AG04450 (cell line): ENCODE data around the gene CHST11. TPM values are rescaled to one million over a fixed set of nuclear protein-coding genes. Genes with fewer than 3 reads are reported as not detected.

ENCODE experiments used
- CTCF ChIA-PET: fragments of 300-600, 350-600 bp; formaldehyde crosslinking; extraction: SDS; loops from one replicate; lab custom pipeline; 2022; ENCODE audit warnings: antibody characterized with exemption, inconsistent platforms; lab: Charles Lee
- POLR2A ChIA-PET: fragments of 350-600 bp; formaldehyde crosslinking; extraction: SDS; loops from one replicate; lab custom pipeline; 2021; ENCODE audit warnings: antibody characterized with exemption, inconsistent platforms; lab: Yijun Ruan, JAX
- DNase-seq: peaks from one replicate; pipeline ENCODE4 v3.0.0-alpha.2; 2011; ENCODE audit warnings: low read depth, low spot score
- H3K27ac ChIP-seq: one replicate; pipeline ENCODE4 v1.5.1; 2012; ENCODE audit warnings: low read depth, low read length, control low read depth
- H3K27me3 ChIP-seq: one replicate; pipeline ENCODE4 v1.6.0; 2012; ENCODE audit warnings: low read length; ENCODE audit not compliant: control insufficient read depth, insufficient read depth
- H3K4me3 ChIP-seq: 2 replicates; pipeline ENCODE4 v1.5.1; 2011; ENCODE audit warnings: mild to moderate bottlenecking, low read depth, low read length, control low read depth
- H3K9me3 ChIP-seq: 2 replicates; pipeline ENCODE4 v1.5.1; 2012; ENCODE audit warnings: low read length; ENCODE audit not compliant: control insufficient read depth, insufficient read depth
- CTCF ChIP-seq: IDR thresholded peaks from 2 replicates; pipeline ENCODE4 v1.5.1; 2011; ENCODE audit warnings: low read depth, low read length, control low read depth, inconsistent platforms
- polyA plus RNA-seq: library from polyadenylated mRNA; depleted of rRNA; stranded (reverse); fragments of >200 nt; gene quantifications from 2 replicates; pipeline ENCODE4 v1.2.3, GENCODE V29; 2011

The CHST11 gene
- polyA plus RNA-seq, 1 experiment = 2.7 TPM

- CTCF ChIA-PET = no interaction called here
- H3K4me3 ChIP-seq = no peak overlapping the region
- TF ChIP-seq CTCF = no peak
Measured at GRCh38 chr12:104538056-104538455, 81.3 kb downstream of the CHST11 start.

GRCh38 chr12:104538891-104539462 is 82.2 kb downstream of the CHST11 start:
- H3K9me3 ChIP-seq = no peaks in the 10 kb centered on the region
- TF ChIP-seq CTCF = no peak
- DNase-seq = no peak
- H3K27ac ChIP-seq = no peak overlapping the region
- H3K4me3 ChIP-seq = no peak overlapping the region
- peaks cover 8% of the 10 kb centered on the region for H3K27me3 ChIP-seq
- POLR2A ChIA-PET = no interaction called here
- CTCF ChIA-PET = interaction anchor here (0.5 kb wide), 1 partner anchor 157 kb away, joined by 3 read pairs; no protein-coding TSS in a partner anchor

More at GRCh38 chr12:104538056-104538455, 81.3 kb downstream of the CHST11 start:
- Histone ChIP-seq H3K27ac (no peak overlapping the region), H3K27me3 (peaks cover 2% of the 10 kb centered on the region), H3K9me3 (no peaks in the 10 kb centered on the region)
- no peak for DNase-seq
- POLR2A ChIA-PET = no interaction called here

GRCh38 chr12:104544836-104545235 is 88.1 kb downstream of the CHST11 start:
- Histone ChIP-seq H3K4me3 (no peak overlapping the region), H3K9me3 (no peaks in the 10 kb centered on the region), H3K27ac (no peak overlapping the region), H3K27me3 (peaks cover 9% of the 10 kb centered on the region)
- CTCF ChIA-PET = no interaction called here
- TF ChIP-seq CTCF = no peak
- no peak for DNase-seq
- POLR2A ChIA-PET = interaction anchor here (0.6 kb wide), 1 partner anchor 276 kb away, joined by 3 read pairs; no protein-coding TSS in a partner anchor

GRCh38 chr12:104546575-104546974 is 89.8 kb downstream of the CHST11 start:
- peaks cover 9% of the 10 kb centered on the region for H3K27me3 ChIP-seq
- TF ChIP-seq CTCF = no peak
- no peak overlapping the region for H3K4me3 ChIP-seq
- CTCF ChIA-PET = interaction anchor here (0.6 kb wide), 1 partner anchor 85 kb away, joined by 3 read pairs; no protein-coding TSS in a partner anchor
- POLR2A ChIA-PET = interaction anchor here (0.5 to 0.7 kb wide), 2 partner anchors 101 to 320 kb away, joined by 3 to 5 read pairs; no protein-coding TSS in a partner anchor
- DNase-seq = no peak
- no peak overlapping the region for H3K27ac ChIP-seq
- no peaks in the 10 kb centered on the region for H3K9me3 ChIP-seq

- Histone ChIP-seq H3K27me3 (peaks cover 9% of the 10 kb centered on the region), H3K27ac (no peak overlapping the region), H3K4me3 (no peak overlapping the region), H3K9me3 (no peaks in the 10 kb centered on the region)
- ChIA-PET CTCF (interaction anchor here (0.7 kb wide), 1 partner anchor 158 kb away, joined by 3 read pairs; no protein-coding TSS in a partner anchor), POLR2A (interaction anchor here (0.5 kb wide), 1 partner anchor 319 kb away, joined by 3 read pairs; no protein-coding TSS in a partner anchor)
- no peak for DNase-seq
- no peak for TF ChIP-seq CTCF
Measured at GRCh38 chr12:104547235-104547634, 90.5 kb downstream of the CHST11 start.
